B cell (primary cell): ENCODE results near the gene CENPX.

Source experiments
- CTCF ChIP-seq: fragments of 200-600 bp; IDR thresholded peaks from one replicate; pipeline ENCODE4 v1.8.0; 2022; ENCODE audit warnings: antibody characterized with exemption, mild to moderate bottlenecking
- EZH2 ChIP-seq: IDR thresholded peaks from 2 replicates; pipeline ENCODE4 v1.6.1; 2012; ENCODE audit warnings: borderline replicate concordance, low read depth, mild to moderate bottlenecking, moderate library complexity, low read length; ENCODE audit not compliant: insufficient read depth, poor library complexity, severe bottlenecking

GRCh38 chr17:81984773-81985410, 37.8 kb downstream of the CENPX start:
- TF ChIP-seq CTCF (no peak), EZH2 (no peak)
